DOHH2 (cell line): ENCODE measurements around the gene NUMBL.

Experiments
- CTCF ChIP-seq: fragments of 200-600 bp; sonication (generic); IDR thresholded peaks from one replicate; pipeline ENCODE4 v1.5.1; 2014; ENCODE audit warnings: antibody characterized with exemption, mild to moderate bottlenecking, low read depth, low read length; ENCODE audit not compliant: poor library complexity, severe bottlenecking
- EZH2phosphoT487 ChIP-seq: fragments of 200-600 bp; sonication (generic); IDR thresholded peaks from 2 replicates; pipeline ENCODE4 v1.6.1; 2017; ENCODE audit warnings: borderline replicate concordance, mild to moderate bottlenecking, antibody characterized with exemption, low read length, moderate library complexity, mixed read lengths

GRCh38 chr19:40667602-40668001, 22.8 kb downstream of the NUMBL start:
- no peak for TF ChIP-seq EZH2phosphoT487
- no peak for TF ChIP-seq CTCF
